H1 (cell line): ENCODE results near the gene HEPHL1. TPM values are rescaled to one million over a fixed set of nuclear protein-coding genes. Genes with fewer than 3 reads are reported as not detected.
A peak's percentile ranks its signal among the peaks of the same experiment; 100 is the strongest.

ENCODE experiments used
- CTCF ChIA-PET: fragments of 300-600 bp; sonication (Branson Sonifier 250); formaldehyde crosslinking; loops from one replicate; lab custom pipeline; 2021; ENCODE audit not compliant: partially characterized antibody; lab: Charles Lee
- POLR2A ChIA-PET: fragments of 300-600 bp; sonication (Branson Sonifier 250); formaldehyde crosslinking; loops from one replicate; lab custom pipeline; 2021; ENCODE audit warnings: inconsistent platforms; ENCODE audit not compliant: partially characterized antibody; lab: Charles Lee
- DNase-seq, 2 experiments: peaks; one replicate each; pipeline versions ENCODE4 v3.0.0 to v3.0.0-alpha.2; 2010 to 2022; ENCODE audit warnings: low spot score in 2 of 2, low read depth in 1 of 2, mixed read lengths in 1 of 2
- FAIRE-seq: peaks from 2 replicates; lab custom pipeline; 2011; peaks lifted over from hg19 to GRCh38; lab: Jason Lieb, UNC
- H2AFZ ChIP-seq: 2 replicates; pipeline ENCODE4 v1.8.1; 2012; ENCODE audit warnings: low read length, inconsistent platforms
- H2AK5ac ChIP-seq: 2 replicates; pipeline ENCODE4 v1.6.1; 2013; ENCODE audit warnings: low read depth, low read length
- H2BK120ac ChIP-seq: replicated peaks from 2 replicates; pipeline ENCODE3; 2013; ENCODE audit warnings: low read depth, low read length, inconsistent platforms
- H2BK12ac ChIP-seq: 2 replicates; pipeline ENCODE4 v1.6.1; 2013; ENCODE audit warnings: low read depth, low read length
- H2BK15ac ChIP-seq: 2 replicates; pipeline ENCODE4 v1.6.1; 2013; ENCODE audit warnings: low read length
- H2BK20ac ChIP-seq: 2 replicates; pipeline ENCODE4 v1.6.1; 2013; ENCODE audit warnings: low read length
- H2BK5ac ChIP-seq: 2 replicates; pipeline ENCODE4 v1.6.1; 2013; ENCODE audit warnings: low read depth, low read length
- H3K14ac ChIP-seq: 2 replicates; pipeline ENCODE4 v1.6.1; 2013; ENCODE audit warnings: inconsistent platforms; ENCODE audit not compliant: insufficient read length
- H3K18ac ChIP-seq: 2 replicates; pipeline ENCODE4 v1.6.1; 2013; ENCODE audit warnings: low read length; ENCODE audit errors: extremely low read depth
- H3K23ac ChIP-seq: 2 replicates; pipeline ENCODE4 v1.6.1; 2013; ENCODE audit warnings: inconsistent platforms; ENCODE audit not compliant: insufficient read length
- H3K23me2 ChIP-seq: 2 replicates; pipeline ENCODE4 v1.6.1; 2013; ENCODE audit warnings: low read depth, low read length
- H3K27ac ChIP-seq: 2 replicates; pipeline ENCODE4 v1.6.1; 2011; ENCODE audit warnings: low read depth, low read length, inconsistent platforms
- H3K27me3 ChIP-seq, 4 experiments: replicated peaks in 1 of 4; 1 replicate in 1 of 4; 2 replicates in 3 of 4; pipeline versions ENCODE4 v1.6.1 to v1.8.1; 2011 to 2013; ENCODE audit warnings: low read length in 3 of 4, mild to moderate bottlenecking in 3 of 4, inconsistent platforms in 2 of 4, mixed read lengths in 2 of 4, moderate library complexity in 1 of 4; ENCODE audit not compliant: control insufficient read depth in 3 of 4, insufficient read depth in 3 of 4; ENCODE audit errors: extremely low read depth in 1 of 4
- H3K36me3 ChIP-seq, 4 experiments: 2 replicates each; pipeline versions ENCODE4 v1.6.1 to v1.8.1; 2011 to 2013; ENCODE audit warnings: mild to moderate bottlenecking in 4 of 4, low read length in 3 of 4, moderate library complexity in 2 of 4, control low read depth in 1 of 4, inconsistent platforms in 1 of 4; ENCODE audit not compliant: insufficient read depth in 4 of 4, control insufficient read depth in 2 of 4
- H3K4ac ChIP-seq: replicated peaks from 2 replicates; pipeline ENCODE3; 2013; ENCODE audit warnings: low read length, low read depth, mixed read lengths, inconsistent platforms; ENCODE audit not compliant: insufficient read length
- H3K4me1 ChIP-seq, 4 experiments: replicated peaks in 1 of 4; 1 replicate in 1 of 4; 2 replicates in 3 of 4; pipeline versions ENCODE4 v1.6.1 to v1.8.1; 2011 to 2013; ENCODE audit warnings: low read length in 3 of 4, inconsistent platforms in 2 of 4, mixed read lengths in 1 of 4; ENCODE audit not compliant: insufficient read depth in 4 of 4, control insufficient read depth in 3 of 4
- H3K4me2 ChIP-seq, 2 experiments: 2 replicates each; pipeline versions ENCODE4 v1.6.1 to v1.8.1; 2011 to 2013; ENCODE audit warnings: low read depth in 2 of 2, low read length in 2 of 2, control low read depth in 1 of 2, inconsistent platforms in 1 of 2, mild to moderate bottlenecking in 1 of 2; ENCODE audit not compliant: insufficient read depth in 1 of 2
- H3K4me3 ChIP-seq, 4 experiments: fragments of 200-600, 300-600 bp in 1 of 4; sonication (generic), shearing (Covaris generic), sonication (Bioruptor Twin) in 1 of 4; 2 replicates each; pipeline versions ENCODE4 v1.5.1 to v1.8.1; 2011 to 2016; ENCODE audit warnings: low read length in 4 of 4, low read depth in 3 of 4, control low read depth in 2 of 4, inconsistent platforms in 2 of 4, mild to moderate bottlenecking in 2 of 4, mixed read lengths in 1 of 4, moderate library complexity in 1 of 4; ENCODE audit not compliant: insufficient read depth in 2 of 4; ENCODE audit errors: extremely low read depth in 1 of 4
- H3K56ac ChIP-seq: replicated peaks from 2 replicates; pipeline ENCODE3; 2013; ENCODE audit warnings: low read depth, mild to moderate bottlenecking, mixed read lengths, low read length, inconsistent platforms; ENCODE audit not compliant: insufficient read length
- H3K79me1 ChIP-seq: 2 replicates; pipeline ENCODE4 v1.6.1; 2013; ENCODE audit warnings: low read depth, low read length, control low read depth
- H3K79me2 ChIP-seq, 2 experiments: 2 replicates each; pipeline versions ENCODE4 v1.6.1 to v1.8.1; 2012 to 2013; ENCODE audit warnings: low read length in 2 of 2, mild to moderate bottlenecking in 2 of 2, inconsistent platforms in 1 of 2; ENCODE audit not compliant: insufficient read depth in 2 of 2, control insufficient read depth in 1 of 2
- H3K9ac ChIP-seq, 4 experiments: replicated peaks in 1 of 4; 1 replicate in 1 of 4; 2 replicates in 3 of 4; pipeline versions ENCODE4 v1.6.1 to v1.8.1; 2011 to 2013; ENCODE audit warnings: low read depth in 3 of 4, low read length in 3 of 4, control low read depth in 2 of 4, mild to moderate bottlenecking in 2 of 4, moderate library complexity in 2 of 4, inconsistent platforms in 1 of 4; ENCODE audit errors: extremely low read depth in 1 of 4
- H3K9me3 ChIP-seq, 2 experiments: 2 replicates each; pipeline versions ENCODE4 v1.6.1 to v1.8.1; 2012 to 2013; ENCODE audit warnings: mild to moderate bottlenecking in 2 of 2, moderate library complexity in 2 of 2, control low read depth in 1 of 2, inconsistent platforms in 1 of 2, low read depth in 1 of 2, low read length in 1 of 2, mixed read lengths in 1 of 2; ENCODE audit not compliant: insufficient read depth in 2 of 2
- H4K20me1 ChIP-seq, 2 experiments: replicated peaks in 1 of 2; 2 replicates each; pipeline versions ENCODE3 to v1.8.1; 2011 to 2013; ENCODE audit warnings: inconsistent platforms in 2 of 2, low read length in 2 of 2, mild to moderate bottlenecking in 1 of 2; ENCODE audit not compliant: insufficient read depth in 2 of 2, control insufficient read depth in 1 of 2
- H4K5ac ChIP-seq: 2 replicates; pipeline ENCODE4 v1.6.1; 2013; ENCODE audit warnings: low read length, low read depth, mixed read lengths, inconsistent platforms; ENCODE audit not compliant: insufficient read length
- H4K8ac ChIP-seq: 2 replicates; pipeline ENCODE4 v1.8.0; 2013; ENCODE audit warnings: mild to moderate bottlenecking, moderate library complexity, low read length, inconsistent platforms; ENCODE audit not compliant: insufficient read depth; ENCODE audit errors: extremely low read depth
- H4K91ac ChIP-seq: replicated peaks from 2 replicates; pipeline ENCODE3; 2013; ENCODE audit warnings: low read length, mixed read lengths, inconsistent platforms; ENCODE audit not compliant: insufficient read length
- BRCA1 ChIP-seq: IDR thresholded peaks from 2 replicates; pipeline ENCODE4 v1.6.1; 2012; ENCODE audit warnings: low read depth, low read length, improper control_type of control experiment
- CTCF ChIP-seq, 3 experiments: IDR thresholded peaks; 1 replicate in 2 of 3; 2 replicates in 1 of 3; pipeline versions ENCODE4 v1.5.1 to v1.6.1; 2011; ENCODE audit warnings: low read length in 3 of 3, mild to moderate bottlenecking in 3 of 3, inconsistent platforms in 2 of 3, low read depth in 1 of 3, moderate library complexity in 1 of 3; ENCODE audit not compliant: insufficient read depth in 1 of 3; ENCODE audit errors: control extremely low read depth in 1 of 3
- E2F6 ChIP-seq: IDR thresholded peaks from 2 replicates; pipeline ENCODE4 v1.6.1; 2012; ENCODE audit warnings: inconsistent platforms
- POLR2A ChIP-seq, 2 experiments: IDR thresholded peaks; 1 replicate in 1 of 2; 2 replicates in 1 of 2; pipeline ENCODE4 v1.6.1; 2011; ENCODE audit warnings: low read depth in 2 of 2, low read length in 2 of 2, mild to moderate bottlenecking in 2 of 2; ENCODE audit errors: control extremely low read depth in 1 of 2
- SP2 ChIP-seq: IDR thresholded peaks from 2 replicates; pipeline ENCODE4 v1.6.1; 2012; ENCODE audit warnings: mild to moderate bottlenecking, low read length, inconsistent platforms
- SP4 ChIP-seq: IDR thresholded peaks from 2 replicates; pipeline ENCODE4 v1.6.1; 2012; ENCODE audit warnings: low read length, inconsistent platforms
- SRF ChIP-seq: IDR thresholded peaks from 2 replicates; pipeline ENCODE4 v1.6.1; 2011; ENCODE audit warnings: mild to moderate bottlenecking, low read depth, low read length, moderate library complexity
- TAF1 ChIP-seq: IDR thresholded peaks from 2 replicates; pipeline ENCODE4 v1.6.1; 2011; ENCODE audit warnings: mild to moderate bottlenecking, low read depth, low read length
- YY1 ChIP-seq: IDR thresholded peaks from 2 replicates; pipeline ENCODE4 v1.6.1; 2011; ENCODE audit warnings: low read depth, mild to moderate bottlenecking, low read length
- WGBS, 2 experiments: shearing (Covaris generic) in 1 of 2; methylation state at CpG; one replicate each; pipeline versions ENCODE4 v1.1.6 to v1.1.7; 2013 to 2015; ENCODE audit warnings: low lambda C conversion rate in 2 of 2, mixed read lengths in 2 of 2, inconsistent platforms in 1 of 2, low coverage in 1 of 2, missing lambda C conversion rate in 1 of 2; ENCODE audit not compliant: insufficient replicate concordance in 2 of 2, insufficient coverage in 1 of 2, insufficient read length in 1 of 2; ENCODE audit errors: extremely low coverage in 1 of 2, missing lambda C conversion rate in 1 of 2; 5-methylcytosine and 5-hydroxymethylcytosine counted together
- polyA plus RNA-seq, 7 experiments: library from polyadenylated mRNA; depleted of rRNA in 3 of 7; stranded (reverse) in 5 of 7; unstranded in 2 of 7; fragments of >200 nt in 5 of 7; fragments of 200-250 nt in 2 of 7; gene quantifications; 1 replicate in 5 of 7; 2 replicates in 1 of 7; 4 replicates in 1 of 7; pipeline versions ENCODE4 v1.2.1 to v1.2.3, GENCODE V29; 2011 to 2013; ENCODE audit warnings: missing spikeins in 2 of 7, mixed read lengths in 2 of 7
- total RNA-seq: library from RNA; stranded (reverse); fragmentation: NEBNext Ultra II Directional; extraction: Animal tissue kit (Norgen Biotek cat#: 25700); gene quantifications from 2 replicates; pipeline ENCODE4 v1.2.1, GENCODE V29; 2021

Gene HEPHL1
- total and polyA plus RNA-seq, 2 of the 8 experiments (the other 6 are each of a cell fraction or from before 2014, with no cell fraction given), result 0.09 to 0.11 TPM

GRCh38 chr11:94142308-94143281 is 121.4 kb downstream of the HEPHL1 start:
- Histone ChIP-seq H3K56ac (no peak overlapping the region), H3K23ac (no peak overlapping the region), H3K27me3 (no peaks in the 10 kb centered on the region), H3K23me2 (no peaks in the 10 kb centered on the region), H2AK5ac (no peak overlapping the region), H4K8ac (no peak overlapping the region), H2BK15ac (no peak overlapping the region), H3K27ac (no peak overlapping the region), H3K18ac (no peak overlapping the region), H3K36me3 (peaks cover 0 to 3% (median 0%) of the 10 kb centered on the region in 4 experiments; a peak in 1 of 8 replicates), H4K5ac (no peak overlapping the region), H3K9me3 (no peaks in the 10 kb centered on the region), H4K20me1 (peaks cover 30 to 41% of the 10 kb centered on the region in 2 experiments), H3K79me1 (peaks cover 24% of the 10 kb centered on the region), H2BK120ac (no peak overlapping the region), H4K91ac (no peak overlapping the region), H2BK12ac (no peak overlapping the region), H3K4ac (no peak overlapping the region), H3K4me2 (peak overlapping the region in 1 of 2 experiments; percentile 25; a peak in 1 of 4 replicates), H3K4me1 (peaks cover 5 to 30% (median 23%) of the 10 kb centered on the region in 4 experiments), H3K4me3 (no peak overlapping the region), H3K14ac (no peak overlapping the region), H2AFZ (no peak overlapping the region), H2BK5ac (no peak overlapping the region), H2BK20ac (no peak overlapping the region), H3K79me2 (peaks cover 41 to 100% of the 10 kb centered on the region in 2 experiments), H3K9ac (peak overlapping the region in 1 of 4 experiments; percentile 37; a peak in 1 of 7 replicates)
- no peak for DNase-seq
- 88% methylated on average over 7 of the region's 7 CpGs; no CpG with 5 or more reads in 1 of the 2 experiments for WGBS, 2 experiments
- ChIA-PET CTCF (interaction anchor here (1.1 to 2.3 kb wide), 7 partner anchors 8 to 247 kb away, joined by 3 to 10 read pairs (median 4); no protein-coding TSS in a partner anchor), POLR2A (interaction anchor here (0.9 to 1.4 kb wide), 3 partner anchors 11 to 14 kb away, joined by 3 to 4 read pairs (median 3); partner anchors contain the start of gene PANX1)
- FAIRE-seq, result no peak
- TF ChIP-seq POLR2A (IDR thresholded peaks at IDR 0.05; ENCODE audit: control extremely low read depth in 1 of 2, low read depth in 2 of 2, low read length in 2 of 2) (no peak), E2F6 (no peak), SRF (no peak), BRCA1 (no peak), SP4 (no peak), TAF1 (no peak), YY1 (no peak), CTCF (IDR thresholded peaks at IDR 0.05; ENCODE audit: control extremely low read depth in 1 of 3, insufficient read depth in 1 of 3, low read depth in 1 of 3, low read length in 3 of 3) (no peak), SP2 (no peak)
